ENCODE measurements around the gene ITPR2.

DNA sequence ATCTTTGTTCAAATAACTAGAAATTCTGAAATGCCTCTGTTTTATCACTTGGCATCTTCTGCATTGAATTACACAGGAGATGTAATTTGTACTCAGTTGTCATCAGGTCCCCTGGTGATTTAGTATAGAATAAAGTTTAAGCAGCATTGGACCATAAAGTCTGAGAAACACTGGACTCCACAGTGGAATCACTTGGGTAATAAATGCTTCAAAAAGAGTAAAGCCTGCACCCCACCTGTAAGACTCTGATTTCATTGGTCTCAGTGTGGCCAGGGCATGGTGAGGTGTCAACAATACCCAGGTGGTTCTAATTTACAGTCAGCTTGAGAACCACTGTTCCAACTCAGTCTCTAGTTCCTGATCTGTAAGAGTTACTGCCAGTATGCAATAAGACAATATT is 148.9 kb downstream of the ITPR2 start:
- TF ChIP-seq, protein P1, sequence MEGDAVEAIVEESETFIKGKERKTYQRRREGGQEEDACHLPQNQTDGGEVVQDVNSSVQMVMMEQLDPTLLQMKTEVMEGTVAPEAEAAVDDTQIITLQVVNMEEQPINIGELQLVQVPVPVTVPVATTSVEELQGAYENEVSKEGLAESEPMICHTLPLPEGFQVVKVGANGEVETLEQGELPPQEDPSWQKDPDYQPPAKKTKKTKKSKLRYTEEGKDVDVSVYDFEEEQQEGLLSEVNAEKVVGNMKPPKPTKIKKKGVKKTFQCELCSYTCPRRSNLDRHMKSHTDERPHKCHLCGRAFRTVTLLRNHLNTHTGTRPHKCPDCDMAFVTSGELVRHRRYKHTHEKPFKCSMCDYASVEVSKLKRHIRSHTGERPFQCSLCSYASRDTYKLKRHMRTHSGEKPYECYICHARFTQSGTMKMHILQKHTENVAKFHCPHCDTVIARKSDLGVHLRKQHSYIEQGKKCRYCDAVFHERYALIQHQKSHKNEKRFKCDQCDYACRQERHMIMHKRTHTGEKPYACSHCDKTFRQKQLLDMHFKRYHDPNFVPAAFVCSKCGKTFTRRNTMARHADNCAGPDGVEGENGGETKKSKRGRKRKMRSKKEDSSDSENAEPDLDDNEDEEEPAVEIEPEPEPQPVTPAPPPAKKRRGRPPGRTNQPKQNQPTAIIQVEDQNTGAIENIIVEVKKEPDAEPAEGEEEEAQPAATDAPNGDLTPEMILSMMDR (conservative IDR thresholded peaks at IDR 0.05; ENCODE audit: low read depth, low read length): no peak
- TF ChIP-seq EZH2 (IDR thresholded peaks at IDR 0.05; ENCODE audit: low read length, unreplicated experiment) (no peak), EZH2phosphoT487 (IDR thresholded peaks at IDR 0.05; ENCODE audit: borderline replicate concordance, low read length) (no peak)

All from PC-3 (cell line).